Temporal lobe (tissue), 1 donor: ENCODE data around the gene GYG2. TPM values are rescaled to one million over a fixed set of nuclear protein-coding genes. Genes with fewer than 3 reads are reported as not detected.

ENCODE experiments used
- total RNA-seq: library from RNA; depleted of rRNA; stranded (reverse); fragments of >200 nt; gene quantifications from one replicate; pipeline ENCODE4 v1.2.3, GENCODE V29; 2014

GYG2 gene
- total RNA-seq, 1 donor from 2014 or later, result 6.1 TPM

Other genes with a start within 250 kb of the GYG2 start
- gene CD99, start 137.6 kb upstream of the GYG2 start, total RNA-seq, result 14.8 TPM
- gene XG, start 76.9 kb upstream of the GYG2 start, total RNA-seq, result not detected
- 8.6 TPM for gene ARSD, start 100.4 kb downstream of the GYG2 start, total RNA-seq
- not detected for gene ARSH, start 177.6 kb downstream of the GYG2 start, total RNA-seq
- 2.2 TPM for gene ARSF, start 212.5 kb downstream of the GYG2 start, total RNA-seq